GM21825 (cell line): ENCODE results near the gene IFT122.

ENCODE experiments used
- ATAC-seq: cut with Tn5 transposase; IDR thresholded peaks from one replicate; pipeline ENCODE4 v1.9.1; 2021; ENCODE audit warnings: mild to moderate bottlenecking, moderate library complexity; ENCODE audit not compliant: unreplicated experiment

Gene IFT122

GRCh38 chr3:129554356-129555152 is 114.5 kb downstream of the IFT122 start:
- no peak for ATAC-seq

DNA sequence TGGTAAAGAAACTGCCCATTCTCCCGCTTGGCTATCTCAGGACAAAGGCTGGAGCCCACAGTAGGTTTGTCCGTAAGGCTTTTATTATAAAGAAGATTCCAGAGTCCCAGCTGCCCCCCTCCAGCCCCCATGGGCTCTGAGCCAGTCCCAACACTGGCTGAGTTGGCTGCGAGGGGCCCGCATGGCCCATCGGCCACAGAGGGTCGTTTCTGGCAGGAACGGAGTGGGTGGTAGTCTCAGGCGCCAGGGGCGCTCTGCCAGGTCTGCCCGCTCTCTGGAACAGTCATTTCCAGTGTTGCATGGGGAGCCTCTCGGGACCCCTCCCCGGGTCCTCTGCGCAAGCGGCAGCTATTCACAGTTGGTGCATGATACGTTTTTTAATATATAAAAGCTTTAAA is 115.1 kb downstream of the IFT122 start:
- ATAC-seq: no peak

DNA sequence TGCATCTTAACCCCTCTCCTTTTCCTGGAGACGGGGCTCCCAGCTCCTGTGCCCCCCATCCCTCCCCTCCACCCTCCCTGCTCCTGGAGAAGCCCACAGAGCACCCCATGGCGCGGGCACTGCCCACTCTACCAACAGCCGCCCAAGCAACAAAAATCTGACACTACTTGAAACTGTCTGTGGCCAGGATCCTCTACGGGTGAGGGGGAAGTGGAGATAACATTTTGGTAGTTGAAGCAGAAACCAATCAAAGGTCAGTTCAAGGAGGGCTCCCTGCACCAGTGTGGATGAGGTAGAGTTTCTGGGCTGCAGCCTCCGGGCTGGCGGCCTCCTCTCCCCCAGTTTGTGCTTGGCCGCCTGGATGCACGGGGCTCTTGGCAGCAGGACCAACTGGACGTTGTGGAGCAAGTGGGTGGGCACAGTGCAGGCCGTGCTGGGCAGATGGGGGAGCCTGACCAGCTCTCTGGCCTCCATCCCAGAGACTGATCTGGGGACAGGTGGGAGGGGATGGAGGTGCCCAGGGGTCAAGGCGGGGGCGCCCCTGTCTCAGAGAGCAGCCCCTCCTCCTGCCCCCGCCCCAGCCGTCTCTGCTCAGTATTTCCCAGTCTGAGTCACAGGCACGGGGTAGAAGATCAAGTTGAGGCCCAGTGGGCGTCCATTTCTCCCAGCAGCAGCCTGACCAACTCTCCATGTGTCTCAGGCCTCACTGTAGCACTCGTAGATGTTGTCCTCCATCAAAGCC is 115.8 kb downstream of the IFT122 start:
- no peak for ATAC-seq

GRCh38 chr3:129556358-129556695 is 116.3 kb downstream of the IFT122 start:
- no peak for ATAC-seq

GRCh38 chr3:129556890-129557547 is 117.0 kb downstream of the IFT122 start:
- no peak for ATAC-seq

DNA sequence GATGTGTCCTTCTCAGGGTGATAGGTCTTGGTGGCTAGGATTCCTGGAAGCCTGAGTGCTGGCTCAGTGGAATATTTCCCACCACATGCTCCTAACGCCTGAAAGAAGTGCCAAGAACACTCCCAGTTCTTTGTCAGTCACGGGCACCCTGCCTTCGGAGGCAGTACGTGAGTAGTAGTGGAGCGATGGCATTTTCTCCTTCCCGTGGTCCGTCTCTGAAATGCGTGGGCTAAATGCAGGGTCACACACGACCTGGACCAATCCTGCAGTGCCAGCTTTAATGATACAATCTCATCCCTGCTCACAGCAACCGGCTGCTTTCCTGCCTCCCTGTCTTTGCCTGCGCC is 117.5 kb downstream of the IFT122 start:
- ATAC-seq: no peak

DNA sequence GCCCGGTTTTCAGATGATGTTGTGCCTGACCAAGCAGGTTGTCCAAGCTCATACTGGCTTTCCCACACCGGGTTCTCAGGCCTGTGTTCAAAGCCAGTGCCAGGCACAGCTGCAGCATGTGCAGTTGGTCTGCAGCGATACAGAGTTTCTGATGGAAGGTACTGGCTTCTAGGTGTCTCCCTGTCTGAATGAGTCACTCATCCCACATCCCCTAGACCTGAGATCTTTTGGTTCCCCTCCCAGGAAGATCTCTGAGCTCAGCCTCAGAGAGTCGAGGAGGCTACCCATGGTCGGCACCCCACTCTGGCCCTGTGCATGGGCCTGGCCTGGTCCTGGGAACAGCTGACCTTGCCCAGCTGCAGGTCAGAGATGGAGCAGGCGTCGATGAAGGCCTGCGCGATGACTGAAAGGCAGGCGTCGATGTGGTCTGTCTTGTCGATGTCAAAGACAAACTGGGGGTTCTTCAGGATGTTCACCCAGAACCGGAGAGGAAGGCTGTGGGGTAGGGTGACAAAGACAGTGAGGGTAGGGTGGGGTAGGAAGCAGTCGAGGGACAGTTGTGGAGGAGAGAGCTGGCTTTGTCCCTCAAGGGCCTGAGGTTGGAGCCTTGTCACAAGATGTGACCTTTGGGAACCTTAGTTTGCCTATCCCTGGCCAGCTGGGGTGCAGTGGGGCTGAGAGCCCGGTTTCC is 118.2 kb downstream of the IFT122 start:
- ATAC-seq: no peak

DNA sequence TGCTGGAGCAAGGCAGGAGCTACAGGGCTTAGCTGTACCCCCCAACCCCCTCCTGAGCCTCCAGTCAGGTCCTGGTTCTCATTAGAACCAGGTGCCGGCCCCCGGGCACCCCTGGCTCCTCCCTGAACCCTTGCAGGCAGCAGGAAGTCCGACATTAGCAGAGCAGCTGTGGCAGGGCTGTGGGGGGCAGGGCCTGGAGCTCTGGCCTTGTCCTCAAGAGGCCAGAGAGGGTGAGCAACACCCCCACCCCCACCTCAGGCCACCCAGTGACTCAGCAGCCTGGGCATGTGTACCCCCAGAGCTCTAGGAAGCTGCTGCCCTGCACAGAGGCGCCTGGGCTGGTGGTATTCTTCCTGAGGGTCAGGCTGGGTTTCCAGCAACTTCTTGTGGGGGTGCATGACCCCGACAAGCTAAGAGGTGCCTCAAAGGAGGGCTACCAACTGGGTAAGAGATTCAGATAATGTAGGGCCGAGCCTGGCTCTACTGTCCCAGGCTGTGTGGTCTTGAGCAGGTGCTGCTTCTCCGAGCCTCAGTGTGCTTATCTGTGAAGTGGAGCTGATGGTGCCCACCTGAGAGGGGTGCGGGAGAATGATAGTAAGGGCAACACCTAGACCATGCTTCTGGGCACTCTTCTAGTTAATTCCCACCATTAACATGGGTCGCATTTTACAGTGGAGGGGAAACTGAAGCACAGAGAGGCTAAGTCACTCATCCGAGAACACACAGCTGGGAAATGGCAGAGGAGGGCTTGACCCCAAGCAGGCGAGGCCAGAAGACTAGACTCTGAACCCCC is 118.9 kb downstream of the IFT122 start:
- ATAC-seq: no peak

- ATAC-seq: no peak
Measured at GRCh38 chr3:129559565-129560079, 119.6 kb downstream of the IFT122 start.

- ATAC-seq: no peak
Measured at GRCh38 chr3:129560269-129560787, 120.3 kb downstream of the IFT122 start.

- no peak for ATAC-seq
Measured at GRCh38 chr3:129560911-129561594, 121.0 kb downstream of the IFT122 start.

- no peak for ATAC-seq
Measured at GRCh38 chr3:129561619-129562248, 121.7 kb downstream of the IFT122 start.

- ATAC-seq: no peak
Measured at GRCh38 chr3:129562803-129563202, 122.8 kb downstream of the IFT122 start.

GRCh38 chr3:129563332-129563731 is 123.3 kb downstream of the IFT122 start:
- ATAC-seq: no peak

GRCh38 chr3:129563850-129564535 is 124.0 kb downstream of the IFT122 start:
- no peak for ATAC-seq

DNA sequence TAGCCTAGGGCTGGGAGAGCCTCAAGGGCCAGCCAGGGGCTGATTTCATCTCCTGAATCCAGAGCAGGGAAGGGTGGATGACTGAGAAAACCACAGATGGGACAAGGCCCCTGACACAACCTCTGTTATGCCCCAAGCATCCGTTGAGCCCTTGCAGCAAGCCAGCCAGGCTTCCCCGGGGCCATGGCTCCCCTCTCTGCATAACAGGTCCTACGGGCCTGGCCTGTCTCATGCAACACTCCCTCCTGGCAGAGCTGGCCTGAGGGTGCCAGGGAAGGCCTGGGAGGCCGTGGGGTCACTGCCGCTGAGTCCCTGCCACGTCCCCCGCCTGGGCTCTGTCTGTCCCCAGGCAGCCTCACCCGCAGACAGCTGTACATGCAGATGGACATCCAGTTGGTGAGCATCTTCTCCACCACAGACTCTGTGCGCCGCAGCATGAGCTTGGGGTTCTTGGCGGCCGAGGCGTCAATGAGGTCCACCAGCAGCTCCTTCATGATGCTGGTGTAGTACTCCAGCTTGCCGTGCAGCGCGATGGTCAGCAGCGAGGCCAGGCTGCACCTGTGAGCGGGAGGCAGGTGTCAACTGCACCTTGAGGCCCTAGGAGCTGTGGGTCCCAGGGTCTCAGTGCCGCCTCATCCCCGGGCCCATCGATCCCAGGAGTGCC is 125.1 kb downstream of the IFT122 start:
- no peak for ATAC-seq

GRCh38 chr3:129565902-129566301 is 125.9 kb downstream of the IFT122 start:
- no peak for ATAC-seq

DNA sequence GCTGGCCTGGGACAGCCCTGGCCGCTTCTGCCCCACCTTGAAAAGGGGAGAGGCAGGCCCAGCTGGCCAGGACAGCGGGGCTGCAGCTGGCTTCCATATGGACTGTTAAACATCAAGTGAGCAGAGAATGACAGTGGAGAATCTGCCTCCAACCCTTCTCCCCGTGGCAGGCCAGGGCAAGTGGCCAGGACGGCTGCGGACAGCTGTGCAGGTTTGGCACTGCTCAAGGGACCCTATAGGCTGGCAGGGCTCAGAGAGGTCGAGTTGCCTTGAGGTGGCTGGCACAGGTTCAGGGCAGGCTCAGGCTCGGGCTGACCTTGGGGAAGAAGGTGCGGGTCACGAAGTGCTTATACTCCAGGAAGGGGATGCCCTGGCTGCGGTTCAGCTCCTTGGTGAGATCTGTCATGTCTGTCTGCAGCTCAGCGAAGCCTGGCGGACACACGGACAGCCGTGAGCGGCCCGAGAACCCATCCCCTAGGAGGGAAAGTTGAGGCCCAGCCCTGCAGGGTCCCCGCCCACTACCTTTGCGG is 127.2 kb downstream of the IFT122 start:
- ATAC-seq: no peak
